Type B pancreatic cell (in vitro differentiated cells): ENCODE results near the gene BEGAIN. TPM values are rescaled to one million over a fixed set of nuclear protein-coding genes. Genes with fewer than 3 reads are reported as not detected.

Source experiments
- DNase-seq: peaks from one replicate; pipeline ENCODE4 v3.0.0; 2021; ENCODE audit warnings: mixed read lengths; ENCODE audit not compliant: unreplicated experiment; ENCODE audit errors: extremely low spot score
- H3K27ac Mint-ChIP-seq: 2 replicates; pipeline ENCODE4 v1.8.0; 2021; ENCODE audit warnings: mild to moderate bottlenecking, mixed read lengths
- H3K27me3 Mint-ChIP-seq: 2 replicates; pipeline ENCODE4 v1.8.0; 2021; ENCODE audit warnings: mixed read lengths
- H3K36me3 Mint-ChIP-seq: 2 replicates; pipeline ENCODE4 v1.8.0; 2021; ENCODE audit warnings: mixed read lengths
- H3K4me1 Mint-ChIP-seq: one replicate; pipeline ENCODE4 v1.8.0; 2021; ENCODE audit warnings: mixed read lengths; ENCODE audit not compliant: unreplicated experiment
- H3K4me3 Mint-ChIP-seq: 2 replicates; pipeline ENCODE4 v1.8.0; 2021; ENCODE audit warnings: mild to moderate bottlenecking, mixed read lengths
- H3K9me3 Mint-ChIP-seq: 2 replicates; pipeline ENCODE4 v1.8.0; 2021; ENCODE audit warnings: mixed read lengths
- CTCF ChIP-seq: fragments of 200-600 bp; sonication (generic); conservative IDR thresholded peaks from 2 replicates; pipeline ENCODE4 v1.5.0; 2021; ENCODE audit warnings: antibody characterized with exemption, mild to moderate bottlenecking
- total RNA-seq: library from RNA; stranded (reverse); gene quantifications from 2 replicates; pipeline ENCODE4 v1.2.1, GENCODE V29; 2021; ENCODE audit warnings: low replicate concordance

BEGAIN gene
- total RNA-seq, 1 donor from 2014 or later = 1.9 TPM

GRCh38 chr14:100629098-100629497 lies 41.9 kb upstream of the BEGAIN start:
- Mint-ChIP-seq H3K9me3 (no peaks in the 10 kb centered on the region), H3K27ac (no peak overlapping the region), H3K4me3 (no peak overlapping the region), H3K4me1 (no peaks in the 10 kb centered on the region), H3K36me3 (no peaks in the 10 kb centered on the region), H3K27me3 (peaks cover 42% of the 10 kb centered on the region)
- TF ChIP-seq CTCF = no peak
- no peak for DNase-seq

DNA sequence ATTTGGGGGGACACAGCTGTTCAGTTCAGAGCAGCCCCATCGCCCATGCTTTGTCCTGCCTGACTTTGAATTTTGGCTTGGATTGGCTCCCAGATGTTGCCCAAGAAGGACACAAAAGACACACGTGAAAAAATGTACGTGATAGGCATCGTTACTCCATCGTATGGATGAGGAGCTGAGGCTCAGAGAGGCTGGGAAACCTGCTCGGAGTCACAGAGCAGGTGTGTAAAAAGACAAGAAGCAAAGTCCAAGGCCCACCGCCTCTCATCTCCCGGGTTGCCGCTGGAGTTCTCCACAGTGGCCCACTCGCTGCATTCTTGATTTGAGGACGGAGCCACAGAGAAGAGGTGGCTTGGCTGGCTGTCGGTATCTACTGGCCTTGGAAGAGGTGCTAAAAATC lies 41.0 kb upstream of the BEGAIN start:
- Mint-ChIP-seq H3K9me3 (no peaks in the 10 kb centered on the region), H3K4me3 (no peak overlapping the region), H3K36me3 (no peaks in the 10 kb centered on the region), H3K4me1 (no peaks in the 10 kb centered on the region), H3K27me3 (peaks cover 42% of the 10 kb centered on the region), H3K27ac (no peak overlapping the region)
- no peak for TF ChIP-seq CTCF
- no peak for DNase-seq

- no peak for DNase-seq
- Mint-ChIP-seq H3K27me3 (peaks cover 33% of the 10 kb centered on the region), H3K36me3 (no peaks in the 10 kb centered on the region), H3K4me1 (no peaks in the 10 kb centered on the region), H3K27ac (no peak overlapping the region), H3K4me3 (no peak overlapping the region), H3K9me3 (no peaks in the 10 kb centered on the region)
- no peak for TF ChIP-seq CTCF
These were observed 39.4 kb upstream of the BEGAIN start for GRCh38 chr14:100626614-100627013.

- DNase-seq = no peak
- H3K27ac Mint-ChIP-seq = no peak overlapping the region
- no peak overlapping the region for H3K4me3 Mint-ChIP-seq
- no peak for TF ChIP-seq CTCF
- no peaks in the 10 kb centered on the region for H3K9me3 Mint-ChIP-seq
- H3K36me3 Mint-ChIP-seq = no peaks in the 10 kb centered on the region
- H3K27me3 Mint-ChIP-seq = peaks cover 44% of the 10 kb centered on the region
- H3K4me1 Mint-ChIP-seq = peaks cover 4% of the 10 kb centered on the region
These were observed 36.7 kb upstream of the BEGAIN start for GRCh38 chr14:100623961-100624360.

- TF ChIP-seq CTCF = no peak
- no peaks in the 10 kb centered on the region for H3K9me3 Mint-ChIP-seq
- peaks cover 46% of the 10 kb centered on the region for H3K27me3 Mint-ChIP-seq
- H3K36me3 Mint-ChIP-seq = no peaks in the 10 kb centered on the region
- DNase-seq = no peak
- no peak overlapping the region for H3K4me3 Mint-ChIP-seq
- peaks cover 6% of the 10 kb centered on the region for H3K4me1 Mint-ChIP-seq
- no peak overlapping the region for H3K27ac Mint-ChIP-seq
These were observed 36.3 kb upstream of the BEGAIN start for GRCh38 chr14:100623557-100623956.
